Activated gamma-delta T cell treated with Interleukin-2 at 50 U/mL for 16 hours (primary cell): Measurements from ENCODE around the gene PPP2R2B.

ENCODE experiments used
- DNase-seq: peaks from one replicate; pipeline ENCODE4 v3.0.0-alpha.2; 2020

The PPP2R2B gene

DNA sequence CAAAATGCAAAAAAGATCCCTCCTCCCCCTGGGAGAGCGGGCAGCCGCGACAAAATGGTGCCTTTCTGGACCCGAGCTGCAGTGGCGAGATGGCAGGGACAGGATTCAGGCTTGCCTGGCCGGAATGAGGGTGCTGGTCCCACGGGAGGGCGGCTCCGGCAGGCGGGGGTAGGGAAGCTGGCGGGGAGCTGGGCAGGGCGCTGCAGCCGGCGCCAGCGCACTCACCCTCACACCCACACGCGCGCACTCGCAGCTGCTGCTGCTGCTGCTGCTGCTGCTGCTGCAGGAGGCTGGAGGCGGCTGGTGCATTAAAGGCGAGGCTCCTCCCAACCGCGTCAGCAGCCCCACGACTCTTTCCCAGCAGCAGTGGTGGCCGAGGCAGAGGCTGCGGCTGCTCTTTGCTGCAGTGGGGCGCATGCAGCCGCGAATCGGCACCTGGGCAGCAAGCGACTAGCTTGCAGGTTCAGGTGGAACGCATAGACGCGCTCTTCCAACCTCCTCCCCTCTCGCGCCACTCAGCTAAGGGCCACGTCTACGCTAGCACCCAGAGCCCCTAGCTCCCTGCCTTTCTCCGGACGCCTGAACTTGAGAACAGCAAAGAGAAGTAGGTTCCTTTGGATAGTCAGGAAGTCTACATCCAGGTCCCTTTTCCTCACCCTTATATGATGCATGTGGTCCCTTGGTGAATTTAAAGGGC is at the start of gene PPP2R2B:
Gene PPP2R2B (minus strand): TSS at position 282 of the 697 bp plus-strand sequence.
- DNase-seq: peak; percentile 35

DNA sequence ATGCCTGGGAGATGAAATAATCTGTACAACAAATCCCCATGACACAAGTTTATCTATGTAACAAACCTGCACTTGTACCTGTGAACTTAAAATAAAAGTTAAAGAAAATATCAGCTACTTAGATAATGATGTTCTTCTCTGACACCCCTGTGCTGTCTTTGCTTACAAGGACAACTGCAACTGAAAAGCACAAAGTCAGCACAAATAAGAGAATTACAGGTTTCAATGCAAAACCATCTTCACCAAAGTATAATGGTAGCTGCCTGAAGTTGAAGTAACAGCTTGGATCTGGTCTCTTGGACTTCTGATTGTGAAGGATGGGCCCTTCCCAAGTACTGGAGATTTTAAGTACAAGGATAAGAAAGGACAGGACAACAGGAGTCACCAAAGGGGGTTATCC is 45.6 kb upstream of the PPP2R2B start:
- DNase-seq: no peak

DNA sequence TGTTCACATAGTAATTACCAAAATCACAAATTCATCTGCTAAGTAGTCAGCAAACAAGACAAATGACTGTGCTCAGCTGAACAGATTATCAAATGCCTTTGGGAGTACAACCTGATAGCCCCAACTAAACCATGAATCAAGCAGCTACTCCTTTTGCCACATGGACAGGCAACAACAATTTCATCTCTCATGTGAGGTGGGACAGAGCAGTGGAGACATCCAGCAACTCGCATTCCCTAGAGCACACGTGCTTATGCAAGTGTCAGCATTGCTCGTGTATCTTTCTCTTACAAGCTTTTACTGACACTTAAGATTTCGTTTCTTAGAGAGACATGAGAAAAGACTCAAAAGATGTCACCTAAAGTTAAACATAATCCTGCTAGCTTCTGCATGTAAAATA is 42.7 kb upstream of the PPP2R2B start:
- DNase-seq: no peak

DNA sequence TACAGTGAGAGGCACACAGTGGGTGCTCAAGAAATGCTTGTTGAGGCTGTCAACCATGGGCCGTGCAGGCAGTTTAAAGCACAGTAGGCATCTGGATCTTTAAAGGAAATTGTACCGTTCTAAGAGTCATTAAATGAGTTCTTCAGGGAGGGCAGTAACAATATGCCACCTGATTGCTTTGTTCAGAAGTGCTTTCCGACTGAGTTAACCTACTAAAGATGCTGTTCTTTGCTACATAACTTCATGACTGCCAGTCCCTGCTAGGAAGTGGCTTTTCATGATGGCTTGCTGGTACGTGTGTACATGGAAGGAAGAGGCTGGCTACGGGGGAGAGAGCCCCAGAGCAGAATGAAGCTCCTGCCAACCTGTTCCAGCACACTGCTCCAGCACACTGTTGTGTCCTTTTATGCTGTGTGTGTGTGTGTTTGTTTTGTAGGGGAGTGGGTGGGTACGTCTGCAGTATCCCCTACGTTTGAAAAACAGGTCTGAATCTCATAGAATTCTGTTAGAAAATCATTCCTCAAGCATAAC is 41.9 kb upstream of the PPP2R2B start:
- no peak for DNase-seq

DNA sequence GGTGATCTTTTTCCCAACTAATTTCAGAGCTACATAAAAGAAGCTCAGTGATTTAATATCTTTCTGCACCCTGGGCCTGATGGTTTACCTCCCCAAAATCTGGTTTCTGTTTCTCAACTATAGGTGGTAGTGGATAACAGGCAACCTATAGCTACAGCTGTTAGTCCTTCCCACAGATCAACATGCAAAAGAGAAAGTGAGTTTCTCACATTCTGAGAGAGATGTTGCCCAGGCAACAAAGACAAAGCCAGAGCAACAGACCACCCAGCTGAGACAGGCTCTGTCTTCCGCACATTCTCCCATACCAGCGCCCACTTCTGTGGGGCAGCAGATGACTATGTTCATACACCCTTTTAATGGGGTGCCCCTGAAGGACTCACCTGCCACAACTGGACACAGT is 40.7 kb upstream of the PPP2R2B start:
- DNase-seq: no peak

DNA sequence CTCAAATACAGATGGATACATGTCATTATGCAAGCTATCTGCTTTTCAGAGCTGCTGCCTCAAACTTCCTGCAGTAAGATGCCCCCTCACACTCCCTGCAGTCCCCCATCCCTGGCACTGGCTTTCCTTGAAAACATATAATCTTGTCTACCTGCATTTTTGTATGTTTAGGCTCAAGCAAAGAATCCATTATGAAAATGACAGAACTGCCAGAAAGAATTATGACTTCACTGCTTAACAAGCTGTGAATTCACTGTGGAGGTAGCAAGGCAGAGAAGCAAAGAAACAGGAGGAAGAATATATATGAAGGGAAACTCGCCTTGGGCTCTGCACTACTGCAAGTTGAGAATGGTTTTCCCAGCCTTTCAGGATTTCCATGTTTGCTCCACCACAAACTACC is 39.4 kb upstream of the PPP2R2B start:
- DNase-seq: no peak

DNA sequence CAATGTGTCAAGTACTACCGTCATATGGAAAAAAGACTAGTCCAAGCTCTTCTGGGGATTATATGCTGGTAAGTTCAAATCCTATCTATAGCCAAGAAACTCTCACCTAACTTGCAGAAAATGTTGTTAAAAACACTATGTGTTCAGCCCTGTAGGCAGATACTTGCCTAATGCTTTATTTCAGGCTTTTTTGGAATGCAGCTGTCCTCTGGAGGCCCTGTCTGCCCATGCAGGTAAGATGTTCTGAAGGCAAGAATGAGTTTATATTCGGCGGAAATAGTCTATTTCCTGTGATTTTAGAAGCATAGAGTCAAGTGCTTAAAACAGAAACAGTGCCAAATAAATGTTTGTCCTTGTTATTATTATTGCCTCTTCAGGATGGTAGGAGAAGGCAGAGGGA is 34.3 kb upstream of the PPP2R2B start:
- DNase-seq: no peak

DNA sequence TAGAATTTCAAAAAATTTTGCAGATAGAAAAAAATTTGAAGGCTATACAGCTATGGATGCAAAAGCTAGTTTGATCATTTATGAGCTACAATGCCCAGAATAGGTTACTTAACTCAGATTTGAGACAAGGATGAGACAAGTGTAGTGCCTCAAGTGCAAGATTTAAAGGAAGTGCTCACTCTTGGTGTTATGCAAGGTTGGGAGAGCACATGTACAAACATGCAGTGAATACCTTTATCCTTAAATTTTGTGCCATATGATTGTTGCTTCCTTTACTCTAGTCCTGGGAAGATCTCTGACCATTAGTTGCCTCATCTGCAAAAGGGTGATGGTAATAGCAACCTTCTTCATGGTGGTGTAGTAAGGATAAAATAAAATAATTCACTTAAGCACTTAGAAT is 31.7 kb upstream of the PPP2R2B start:
- DNase-seq: no peak

DNA sequence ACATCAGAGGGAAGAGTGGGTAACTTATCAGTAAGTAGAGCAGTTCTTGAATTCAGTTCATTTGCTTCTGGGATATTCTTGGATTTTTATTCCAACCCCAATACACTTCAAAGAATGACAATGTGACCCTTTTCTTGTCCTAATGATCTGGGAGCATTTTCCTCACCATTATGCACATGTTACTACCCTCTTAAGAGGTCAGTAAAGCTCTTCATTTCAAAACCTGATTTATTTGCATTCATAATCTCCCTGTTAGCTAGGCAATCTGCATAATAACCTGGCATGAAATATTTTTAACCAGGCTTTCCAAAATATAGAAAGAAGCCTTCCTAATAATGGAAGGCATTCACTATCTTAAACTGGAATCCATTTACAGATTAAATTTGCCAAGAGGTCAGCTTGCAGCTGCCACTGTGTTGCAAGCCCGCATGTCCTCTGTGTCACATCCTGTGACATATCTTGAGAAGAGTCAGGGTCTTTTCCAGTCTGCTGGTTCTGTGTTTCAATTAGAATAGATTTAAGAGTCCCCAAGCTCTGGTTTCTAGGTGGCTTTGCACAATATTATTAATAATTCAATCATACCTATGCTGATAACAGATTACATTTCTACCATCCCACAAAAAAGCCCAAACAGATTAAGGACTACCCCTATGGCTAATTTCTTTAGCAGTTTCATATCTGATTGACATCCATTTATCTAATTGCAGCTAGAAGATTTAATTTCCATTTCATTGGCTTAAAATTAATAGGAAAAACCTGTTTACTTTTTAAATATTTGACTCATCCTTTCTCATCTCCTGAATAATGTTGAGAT is 30.9 kb upstream of the PPP2R2B start:
- no peak for DNase-seq

DNA sequence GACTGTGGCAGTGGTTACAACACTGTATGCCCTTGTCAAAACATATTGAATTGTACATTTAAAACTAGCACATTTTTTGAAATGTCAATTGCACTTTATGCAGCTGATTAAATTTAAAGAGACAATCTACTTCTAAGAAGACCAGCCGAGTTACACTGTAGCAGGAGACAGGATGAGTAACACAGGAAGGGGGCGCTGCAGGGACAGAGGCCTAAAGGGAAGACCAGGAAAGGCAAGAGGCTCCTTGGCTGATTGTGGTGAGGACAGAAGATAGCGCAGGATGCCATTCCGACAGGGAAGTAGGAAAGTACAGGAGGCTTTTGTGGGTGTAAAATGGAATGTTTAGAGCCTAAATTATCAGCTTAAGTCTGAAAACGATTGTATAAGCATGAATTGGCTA is 28.2 kb upstream of the PPP2R2B start:
- DNase-seq: no peak

DNA sequence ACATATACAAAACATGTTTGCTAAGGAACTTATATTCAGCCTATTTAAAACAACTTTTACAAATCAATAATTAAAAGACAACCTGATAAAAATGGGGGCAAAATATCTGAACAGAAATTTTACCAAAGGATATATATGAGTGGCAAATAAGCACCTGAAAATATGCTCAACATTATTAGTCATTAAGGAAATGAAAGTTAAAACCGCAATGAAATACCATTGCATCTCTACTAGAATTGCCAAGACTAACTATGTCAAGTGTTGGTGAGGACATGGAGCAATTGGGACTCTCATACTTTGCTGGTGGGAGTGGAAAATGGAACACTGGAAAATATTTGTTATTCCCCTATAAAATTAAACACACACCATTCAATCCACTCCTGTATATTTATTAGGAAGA is 26.3 kb upstream of the PPP2R2B start:
- DNase-seq: no peak

DNA sequence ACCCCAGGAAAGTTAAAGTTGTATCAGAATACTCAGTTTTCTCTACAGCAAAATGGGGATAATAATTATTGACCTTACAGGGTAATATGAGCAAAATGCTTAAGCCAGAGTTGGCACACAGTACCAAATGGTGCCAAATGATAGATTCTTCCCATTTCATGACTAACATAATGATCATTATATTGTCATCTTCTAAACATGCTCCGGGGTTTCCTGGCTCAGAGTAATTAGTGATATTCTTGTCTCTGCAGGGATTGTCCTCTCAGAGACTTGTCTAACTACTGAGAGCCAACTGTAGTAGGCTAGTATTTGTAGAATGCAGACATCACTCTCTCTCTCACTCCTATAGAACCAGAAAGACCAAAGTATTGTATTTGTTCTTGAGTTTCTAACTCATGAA is 25.2 kb upstream of the PPP2R2B start:
- DNase-seq: no peak

DNA sequence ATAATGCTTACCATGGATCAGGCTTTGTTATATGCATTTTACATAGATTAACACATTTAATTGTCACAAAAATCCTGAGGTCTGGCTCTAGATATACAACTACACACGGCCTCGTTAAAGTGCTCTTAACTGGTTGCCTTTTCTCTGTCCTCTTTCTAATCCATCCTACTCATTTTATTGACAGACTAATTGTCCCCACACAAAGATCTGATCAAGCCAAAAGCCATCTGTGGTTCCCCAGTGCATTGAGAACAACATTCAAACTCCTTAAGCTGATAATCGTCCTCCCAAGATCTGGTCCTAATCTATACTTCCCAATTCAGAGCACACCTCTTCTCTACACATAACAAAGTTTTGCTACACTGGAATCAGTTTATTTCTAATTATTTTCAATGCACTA is 23.9 kb upstream of the PPP2R2B start:
- no peak for DNase-seq

DNA sequence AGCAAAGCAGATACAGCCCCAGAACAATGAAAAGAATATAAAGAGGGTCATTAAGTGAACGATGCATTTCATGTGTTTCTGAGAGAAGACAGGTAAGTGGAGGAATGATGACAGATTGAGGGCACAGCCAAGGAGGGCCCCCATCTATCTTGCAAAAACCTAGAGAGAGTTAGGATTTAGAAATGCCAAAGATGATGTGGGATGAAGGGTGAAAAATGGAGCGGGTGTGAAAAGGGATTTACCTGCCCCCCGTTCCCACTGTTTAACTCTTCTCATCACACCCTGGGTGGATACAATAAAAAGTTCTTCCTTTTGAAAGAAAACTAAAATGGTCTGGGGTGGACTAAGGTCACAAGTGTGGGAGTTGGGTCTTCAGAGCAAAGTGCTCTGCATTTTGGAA is 18.5 kb upstream of the PPP2R2B start:
- no peak for DNase-seq

DNA sequence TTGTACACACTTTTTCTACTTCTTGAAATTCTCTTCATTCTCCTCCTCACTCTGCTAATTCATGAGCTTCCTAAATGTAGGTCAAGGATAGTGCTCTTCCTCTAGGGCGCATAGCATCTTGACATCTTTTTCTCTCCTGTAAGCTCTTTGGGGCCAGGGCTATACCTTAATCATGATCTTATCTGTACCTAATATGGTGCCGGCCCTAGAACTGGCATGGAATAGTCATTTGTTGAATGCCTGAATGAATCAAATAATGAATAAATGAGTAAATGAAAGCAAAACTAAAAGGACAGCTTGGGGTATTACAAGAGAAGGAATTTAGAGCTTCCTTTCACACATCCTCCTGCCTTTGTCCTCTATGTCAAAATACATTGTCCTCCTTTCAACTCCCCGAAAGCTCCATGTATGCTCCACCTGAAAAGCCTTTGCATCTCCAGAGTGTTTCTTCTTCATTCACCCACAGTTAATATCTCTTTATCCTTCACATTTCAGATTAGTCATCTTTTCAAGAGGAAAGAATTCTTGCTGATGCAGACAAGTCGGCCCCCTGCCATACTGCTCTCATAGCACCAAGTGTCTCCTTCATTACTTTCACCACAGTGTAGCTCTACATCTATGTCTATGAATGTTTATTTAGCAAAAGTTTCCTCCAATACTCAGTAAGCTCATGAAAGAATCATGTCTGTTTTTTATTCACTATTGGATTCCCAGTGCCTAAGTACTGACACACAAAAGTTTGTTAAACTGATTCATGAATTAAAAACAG is 16.4 kb upstream of the PPP2R2B start:
- DNase-seq: no peak

DNA sequence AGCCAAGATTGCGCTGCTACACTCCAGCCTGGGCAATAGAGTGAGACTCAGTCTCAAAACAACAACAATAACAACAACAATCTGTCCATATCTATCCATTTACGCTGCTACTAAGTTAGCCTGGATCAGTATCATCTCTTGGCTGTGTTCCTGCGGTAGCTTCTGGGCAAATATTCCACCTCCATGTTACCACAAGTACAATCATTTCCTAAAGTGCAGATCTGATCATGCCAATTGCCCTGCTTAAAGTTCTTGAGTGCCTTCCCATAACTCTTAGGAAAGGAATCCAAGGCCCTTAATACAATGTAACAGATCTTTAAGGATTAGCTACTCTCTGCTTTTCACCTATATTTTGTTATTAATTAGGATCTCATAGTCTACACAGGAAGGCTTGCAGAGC is 15.4 kb upstream of the PPP2R2B start:
- DNase-seq: no peak

DNA sequence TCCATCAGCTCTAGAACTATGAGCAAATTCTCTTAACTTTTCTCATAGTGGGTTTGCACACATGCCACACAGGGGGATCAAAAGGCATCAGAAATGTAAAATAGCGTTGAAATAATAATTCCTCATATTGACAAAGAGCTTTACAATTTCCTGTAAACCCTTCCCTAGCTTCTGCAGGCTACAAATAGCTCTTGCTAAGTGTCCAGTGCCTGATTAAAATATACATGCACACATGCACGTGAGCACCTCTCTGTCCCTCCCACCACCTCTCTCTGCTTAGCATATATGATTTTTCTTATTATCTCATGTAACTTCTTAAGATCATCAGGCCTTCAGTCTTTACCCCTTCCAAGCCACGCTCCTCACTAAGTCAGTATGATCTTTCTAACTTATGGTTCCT is 13.7 kb upstream of the PPP2R2B start:
- DNase-seq: no peak

DNA sequence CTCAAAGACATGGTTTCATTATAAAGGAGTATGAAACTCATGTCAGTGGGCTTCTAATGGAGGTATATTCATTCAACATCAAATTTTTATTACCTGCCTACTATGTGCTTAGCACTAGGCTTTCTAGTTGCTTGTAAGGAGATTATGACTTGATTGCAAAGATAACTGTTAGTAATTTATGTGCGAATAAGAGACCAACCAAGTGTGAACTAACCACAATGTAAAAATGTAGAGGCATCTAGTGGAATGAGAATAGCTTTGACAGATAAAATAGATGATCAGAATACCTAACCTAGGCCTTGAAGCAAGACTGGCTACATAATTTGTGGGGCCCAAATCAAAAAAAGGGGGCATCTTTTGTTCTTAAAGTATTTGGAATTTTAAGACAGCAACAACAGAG is 13.0 kb upstream of the PPP2R2B start:
- DNase-seq: no peak

DNA sequence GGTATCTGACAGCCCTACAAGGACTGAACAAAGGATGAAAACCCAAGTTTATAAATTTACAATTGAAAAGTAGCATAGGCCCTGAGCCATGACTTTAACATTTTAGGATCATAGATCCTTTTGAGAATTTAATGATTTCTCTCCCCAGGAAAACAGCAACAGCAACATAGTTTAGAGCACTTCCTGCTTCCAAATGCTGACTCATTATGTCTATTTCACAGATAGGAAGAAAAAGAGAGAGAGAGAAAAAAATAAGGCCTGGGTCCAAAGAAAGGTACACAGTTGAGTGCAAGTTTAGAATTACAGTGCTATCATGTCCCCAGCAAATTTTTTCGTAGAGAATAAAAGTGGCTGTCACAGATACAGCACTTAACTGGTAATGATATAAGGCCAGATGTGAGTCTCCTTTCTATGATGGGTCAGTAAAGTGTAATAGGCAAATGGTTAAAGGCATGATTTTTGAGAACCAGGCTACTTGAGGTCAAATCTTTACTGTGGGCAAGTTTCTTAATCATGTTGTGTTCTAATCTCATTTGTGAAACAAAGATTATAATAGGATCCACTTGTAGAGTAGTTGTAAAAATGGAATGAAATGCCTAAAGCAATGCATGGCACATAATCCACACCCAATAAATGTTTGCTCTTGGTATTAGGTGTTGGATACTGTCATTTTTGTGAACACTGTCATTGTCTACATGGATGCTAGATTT is 12.3 kb upstream of the PPP2R2B start:
- DNase-seq: no peak

DNA sequence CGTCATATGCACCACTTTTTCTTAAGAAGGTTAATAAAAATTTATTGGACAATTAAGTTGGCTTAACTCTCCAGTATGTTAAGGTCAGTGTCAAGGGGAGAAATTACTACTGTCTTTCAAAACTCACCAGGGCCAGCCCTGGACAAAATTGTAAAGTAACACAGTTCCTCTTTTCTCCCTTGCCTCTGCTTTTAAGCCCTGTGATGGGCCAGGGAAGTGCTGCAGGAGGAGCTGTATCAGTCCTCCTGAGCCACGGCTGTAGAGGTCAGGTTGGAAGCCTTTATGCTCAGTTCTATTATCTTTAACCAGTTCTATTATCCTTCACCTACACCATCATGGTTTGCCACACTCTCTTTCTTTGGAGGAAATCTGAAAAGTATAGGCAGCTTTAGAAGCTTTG is 11.5 kb upstream of the PPP2R2B start:
- no peak for DNase-seq

DNA sequence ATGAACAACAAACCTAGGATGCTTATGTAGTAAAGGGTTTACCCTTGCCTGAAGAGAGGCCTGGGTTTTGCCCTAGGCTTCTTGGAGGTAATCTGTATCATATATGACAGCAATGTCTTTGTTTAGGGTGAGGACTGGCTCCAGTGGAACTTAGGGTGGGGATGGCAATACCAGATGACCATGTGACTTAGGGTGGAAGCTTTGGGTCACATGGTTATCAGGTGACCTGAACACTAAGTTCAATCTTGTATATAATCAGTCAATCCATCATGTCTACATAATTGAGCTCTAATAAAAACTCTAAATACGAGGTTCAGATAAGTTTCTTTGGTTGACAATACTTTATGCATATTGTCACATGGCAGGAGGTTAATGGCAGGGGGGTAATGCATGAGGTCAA is 10.6 kb upstream of the PPP2R2B start:
- DNase-seq: no peak

DNA sequence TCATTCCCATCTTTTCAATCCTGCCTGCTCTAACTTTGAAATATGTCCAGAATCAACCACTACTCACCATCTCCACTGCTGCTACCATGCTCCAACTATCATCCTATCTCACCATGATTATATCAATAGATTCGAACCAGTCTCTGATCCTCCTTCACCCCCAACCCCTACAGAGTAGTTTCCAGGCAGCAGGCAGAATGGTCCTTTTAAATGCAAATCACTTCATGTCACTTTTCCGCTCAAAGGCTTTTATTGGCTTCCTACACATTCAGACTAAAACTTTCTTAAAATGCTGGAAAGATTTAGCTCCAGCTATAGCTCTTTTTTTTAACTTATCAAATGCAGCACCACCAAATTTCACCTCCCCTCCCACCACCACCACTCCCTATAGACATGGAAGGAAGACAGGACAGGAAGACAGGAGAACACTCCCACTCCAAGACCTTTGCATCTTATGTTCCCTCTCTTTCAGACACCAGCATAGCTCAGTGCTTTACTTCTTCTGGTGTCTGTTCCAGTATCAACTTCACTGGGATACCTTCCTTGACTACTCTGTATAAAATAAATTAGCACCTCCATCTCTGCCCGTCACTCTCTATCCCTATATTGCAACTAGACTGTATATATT is 9.9 kb upstream of the PPP2R2B start:
- no peak for DNase-seq
